HepG2 (cell line): ENCODE measurements around the gene LAMTOR3.

Experiments used
- AKNA ChIP-seq: sonication (generic); formaldehyde crosslinking; IDR thresholded peaks from 2 replicates; pipeline ENCODE4 v1.4.0; 2020; ENCODE audit warnings: missing genetic modification reagents, borderline replicate concordance
- CHCHD3 ChIP-seq: sonication (generic); formaldehyde crosslinking; IDR thresholded peaks from 2 replicates; pipeline ENCODE4 v1.8.0; 2022; ENCODE audit warnings: mild to moderate bottlenecking, missing genetic modification reagents, moderate library complexity
- FOXP1 ChIP-seq, 2 experiments: fragments of 450-650 bp in 1 of 2; IDR thresholded peaks; 2 replicates each; pipeline ENCODE4 v1.6.1; 2017 to 2018; ENCODE audit warnings: antibody characterized with exemption in 1 of 2
- LRRFIP1 ChIP-seq: sonication (generic); formaldehyde crosslinking; conservative IDR thresholded peaks from 2 replicates; pipeline ENCODE4 v1.4.0; 2020; ENCODE audit warnings: missing genetic modification reagents
- POLR2AphosphoS5 ChIP-seq: IDR thresholded peaks from 2 replicates; pipeline ENCODE4 v1.6.1; 2012; ENCODE audit warnings: low read depth, low read length
- REST ChIP-seq, 2 experiments: IDR thresholded peaks; 2 replicates each; pipeline ENCODE4 v1.6.1; 2011 to 2012; ENCODE audit warnings: low read length in 2 of 2, borderline replicate concordance in 1 of 2, low read depth in 1 of 2, mild to moderate bottlenecking in 1 of 2, moderate library complexity in 1 of 2
- RXRA ChIP-seq: sonication (generic); formaldehyde crosslinking; IDR thresholded peaks from 2 replicates; pipeline ENCODE4 v1.5.1; 2020; ENCODE audit warnings: missing genetic modification reagents
- TAF1 ChIP-seq: sonication (generic); formaldehyde crosslinking; IDR thresholded peaks from 2 replicates; pipeline ENCODE4 v1.4.0; 2020; ENCODE audit warnings: missing genetic modification reagents
- TOE1 ChIP-seq: sonication (generic); formaldehyde crosslinking; IDR thresholded peaks from 2 replicates; pipeline ENCODE4 v1.4.0; 2020; ENCODE audit warnings: mild to moderate bottlenecking, missing genetic modification reagents
- ZNF138 ChIP-seq: sonication (generic); formaldehyde crosslinking; IDR thresholded peaks from 2 replicates; pipeline ENCODE4 v1.5.0; 2020; ENCODE audit warnings: mild to moderate bottlenecking, low read depth, missing genetic modification reagents
- ZNF564 ChIP-seq: sonication (generic); formaldehyde crosslinking; IDR thresholded peaks from 2 replicates; pipeline ENCODE4 v1.8.1; 2023; ENCODE audit warnings: mild to moderate bottlenecking, missing genetic modification reagents
- ZNF792 ChIP-seq: IDR thresholded peaks from 2 replicates; pipeline ENCODE4 v1.6.1; 2016

- TF ChIP-seq LRRFIP1 (no peak), TAF1 (CRISPR knock-in tag) (no peak), RXRA (CRISPR knock-in tag) (no peak), CHCHD3 (CRISPR knock-in tag) (no peak), AKNA (CRISPR knock-in tag) (no peak), ZNF138 (CRISPR knock-in tag) (no peak), ZNF564 (CRISPR knock-in tag) (no peak), REST (IDR thresholded peaks at IDR 0.05; ENCODE audit: borderline replicate concordance in 1 of 2, low read depth in 1 of 2, low read length in 2 of 2) (no peak), ZNF792 (CRISPR knock-in tag) (no peak), POLR2AphosphoS5 (no peak), TOE1 (CRISPR knock-in tag) (no peak), FOXP1 (IDR thresholded peaks at IDR 0.05) (no peak), FOXP1 (CRISPR knock-in tag; IDR thresholded peaks at IDR 0.05) (no peak)
Observed at GRCh38 chr4:99846891-99847290, 47.3 kb downstream of the LAMTOR3 start.
